Right atrium auricular region (tissue), 2 donors: ENCODE measurements around the gene CD109. TPM values are rescaled to one million over a fixed set of nuclear protein-coding genes. Genes with fewer than 3 reads are reported as not detected.

ENCODE experiments used
- DNase-seq: peaks from one replicate; pipeline ENCODE4 v3.0.0-alpha.2; 2019; ENCODE audit warnings: low spot score
- H3K27ac ChIP-seq, 2 donors: fragments of 200-600 bp; sonication (generic); 1 replicate in 1 of 2; 2 replicates in 1 of 2; pipeline ENCODE4 v1.5.1; 2016 to 2019
- H3K27me3 ChIP-seq, 2 donors: fragments of 200-600 bp; sonication (generic); one replicate each; pipeline versions ENCODE4 v1.5.1 to v1.6.0; 2017 to 2019
- H3K36me3 ChIP-seq: fragments of 200-600 bp; sonication (generic); one replicate; pipeline ENCODE4 v1.5.1; 2016
- H3K4me1 ChIP-seq, 2 donors: fragments of 200-600 bp; sonication (generic); one replicate each; pipeline versions ENCODE4 v1.5.1 to v1.6.0; 2017 to 2019
- H3K4me3 ChIP-seq, 2 donors: fragments of 200-600 bp; sonication (generic); 1 replicate in 1 of 2; 2 replicates in 1 of 2; pipeline ENCODE4 v1.5.1; 2017 to 2019; ENCODE audit warnings: mild to moderate bottlenecking in 1 of 2, moderate library complexity in 1 of 2
- H3K9me3 ChIP-seq, 2 donors: fragments of 200-600 bp; sonication (generic); one replicate each; pipeline ENCODE4 v1.5.1; 2019
- total RNA-seq, 2 donors: library from RNA; depleted of rRNA; stranded (reverse); fragments of >200 nt; gene quantifications; one replicate each; pipeline ENCODE4 v1.1.0, GENCODE V29; 2016
- TF ChIP-seq, protein P1 (sequence below), 2 donors: fragments of 200-600 bp; sonication (generic); IDR thresholded peaks; one replicate each; pipeline ENCODE4 v1.5.1; 2019; ENCODE audit warnings: antibody characterized with exemption in 2 of 2

Gene CD109
- total RNA-seq, 2 donors from 2014 or later, result 18.7 to 30.1 TPM

DNA sequence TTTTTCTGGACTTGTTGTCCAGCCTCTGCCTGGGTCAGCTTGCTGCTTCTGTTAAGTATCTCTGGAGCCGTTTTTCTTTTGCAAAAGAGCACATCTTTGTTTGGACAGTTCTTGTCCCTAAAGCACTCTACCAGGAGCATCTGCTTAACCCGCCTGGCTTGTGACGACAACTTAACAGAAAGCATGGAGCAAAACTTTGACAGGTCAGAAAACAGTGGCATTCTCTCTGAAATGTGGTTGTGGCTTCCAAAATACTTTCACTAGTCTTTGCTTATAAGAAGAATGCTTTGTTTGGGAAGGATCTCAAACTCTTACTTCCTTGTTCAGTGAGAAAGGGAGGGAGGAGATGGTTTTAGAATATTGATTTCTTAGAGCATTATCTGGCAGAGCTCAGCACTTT, 47.6 kb downstream of the CD109 start:
- H3K4me3 ChIP-seq, result no peak overlapping the region
- TF ChIP-seq, protein P1, sequence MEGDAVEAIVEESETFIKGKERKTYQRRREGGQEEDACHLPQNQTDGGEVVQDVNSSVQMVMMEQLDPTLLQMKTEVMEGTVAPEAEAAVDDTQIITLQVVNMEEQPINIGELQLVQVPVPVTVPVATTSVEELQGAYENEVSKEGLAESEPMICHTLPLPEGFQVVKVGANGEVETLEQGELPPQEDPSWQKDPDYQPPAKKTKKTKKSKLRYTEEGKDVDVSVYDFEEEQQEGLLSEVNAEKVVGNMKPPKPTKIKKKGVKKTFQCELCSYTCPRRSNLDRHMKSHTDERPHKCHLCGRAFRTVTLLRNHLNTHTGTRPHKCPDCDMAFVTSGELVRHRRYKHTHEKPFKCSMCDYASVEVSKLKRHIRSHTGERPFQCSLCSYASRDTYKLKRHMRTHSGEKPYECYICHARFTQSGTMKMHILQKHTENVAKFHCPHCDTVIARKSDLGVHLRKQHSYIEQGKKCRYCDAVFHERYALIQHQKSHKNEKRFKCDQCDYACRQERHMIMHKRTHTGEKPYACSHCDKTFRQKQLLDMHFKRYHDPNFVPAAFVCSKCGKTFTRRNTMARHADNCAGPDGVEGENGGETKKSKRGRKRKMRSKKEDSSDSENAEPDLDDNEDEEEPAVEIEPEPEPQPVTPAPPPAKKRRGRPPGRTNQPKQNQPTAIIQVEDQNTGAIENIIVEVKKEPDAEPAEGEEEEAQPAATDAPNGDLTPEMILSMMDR (IDR thresholded peaks at IDR 0.05), result no peak
- H3K27ac ChIP-seq, result no peak overlapping the region
- H3K9me3 ChIP-seq, result no peaks in the 10 kb centered on the region
- H3K4me1 ChIP-seq, result peaks cover 0 to 2% of the 10 kb centered on the region in 2 donors
- no peaks in the 10 kb centered on the region for H3K36me3 ChIP-seq
- DNase-seq, result no peak
- H3K27me3 ChIP-seq, result no peaks in the 10 kb centered on the region

DNA sequence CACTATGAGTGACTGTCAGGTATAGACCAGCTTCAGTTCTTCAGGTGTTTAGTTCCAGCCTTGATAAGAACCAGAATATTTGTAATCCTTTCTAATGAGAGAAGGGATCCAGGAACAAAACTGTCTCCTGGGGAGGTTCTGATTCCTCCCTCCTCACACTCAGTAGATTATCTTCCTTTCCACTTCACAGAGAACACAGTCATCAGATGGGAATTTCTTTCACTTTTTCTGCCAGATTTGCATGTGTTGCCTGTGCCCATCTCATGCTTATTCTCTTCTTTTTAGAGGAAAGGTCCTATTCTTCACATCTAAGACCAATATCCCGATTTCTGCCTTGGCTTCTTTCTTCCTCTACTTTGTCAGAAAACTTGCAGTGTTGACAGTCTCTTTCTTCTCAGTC, 50.8 kb downstream of the CD109 start:
- TF ChIP-seq, protein P1 (IDR thresholded peaks at IDR 0.05), result no peak
- H3K36me3 ChIP-seq, result no peaks in the 10 kb centered on the region
- H3K27me3 ChIP-seq, result no peaks in the 10 kb centered on the region
- no peak for DNase-seq
- H3K4me1 ChIP-seq, result no peaks in the 10 kb centered on the region
- H3K9me3 ChIP-seq, result no peaks in the 10 kb centered on the region
- no peak overlapping the region for H3K27ac ChIP-seq
- no peak overlapping the region for H3K4me3 ChIP-seq

DNA sequence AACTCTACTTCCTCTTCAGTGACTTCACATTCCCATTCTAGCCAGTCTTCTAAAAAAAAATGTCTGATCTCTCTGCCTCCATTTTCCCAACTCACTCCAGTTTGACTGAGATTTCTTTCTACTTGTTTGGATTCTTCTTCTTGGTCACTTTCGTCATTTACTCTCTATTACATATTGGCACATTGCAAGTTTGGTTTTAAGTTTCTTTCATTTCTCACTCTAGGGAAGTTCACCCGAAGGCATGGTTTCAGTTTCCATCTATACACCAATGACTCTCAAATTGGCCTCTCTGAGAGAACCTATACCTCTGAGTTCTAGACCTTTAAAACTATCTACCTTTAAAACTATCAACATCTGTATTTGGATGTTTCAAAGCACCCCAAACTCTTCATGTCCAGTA, 51.3 kb downstream of the CD109 start:
- Histone ChIP-seq H3K4me3 (no peak overlapping the region), H3K36me3 (no peaks in the 10 kb centered on the region), H3K9me3 (no peaks in the 10 kb centered on the region), H3K4me1 (no peaks in the 10 kb centered on the region), H3K27ac (no peak overlapping the region), H3K27me3 (no peaks in the 10 kb centered on the region)
- TF ChIP-seq, protein P1 (IDR thresholded peaks at IDR 0.05), result no peak
- DNase-seq, result no peak

DNA sequence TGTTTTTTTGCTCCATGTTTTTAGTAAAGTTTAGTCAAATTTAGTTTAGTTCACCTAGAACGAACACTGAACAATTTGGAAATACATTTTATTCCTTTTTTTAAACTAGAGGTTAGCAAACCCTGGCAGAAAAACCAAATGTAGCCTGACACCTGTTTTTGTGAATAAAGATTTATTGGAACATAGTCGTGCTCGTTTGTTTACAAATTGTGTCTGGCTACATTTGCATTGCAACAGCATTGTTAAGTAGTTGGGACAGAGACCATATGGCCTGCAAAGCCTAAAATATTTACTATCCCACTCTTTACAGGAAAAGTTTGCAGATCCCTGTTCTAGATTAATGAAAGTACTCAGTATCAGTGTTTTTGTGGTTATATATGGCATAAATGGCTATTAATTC, 56.9 kb downstream of the CD109 start:
- TF ChIP-seq, protein P1 (IDR thresholded peaks at IDR 0.05), result no peak
- Histone ChIP-seq H3K27ac (no peak overlapping the region), H3K4me3 (no peak overlapping the region), H3K4me1 (no peaks in the 10 kb centered on the region), H3K27me3 (no peaks in the 10 kb centered on the region), H3K36me3 (no peaks in the 10 kb centered on the region), H3K9me3 (no peaks in the 10 kb centered on the region)
- no peak for DNase-seq

- Histone ChIP-seq H3K27ac (no peak overlapping the region), H3K4me1 (no peaks in the 10 kb centered on the region), H3K36me3 (peaks cover 3% of the 10 kb centered on the region), H3K27me3 (no peaks in the 10 kb centered on the region), H3K4me3 (no peak overlapping the region), H3K9me3 (no peaks in the 10 kb centered on the region)
- DNase-seq, result no peak
- TF ChIP-seq, protein P1 (IDR thresholded peaks at IDR 0.05), result no peak
Measured at GRCh38 chr6:73766040-73766439, 70.0 kb downstream of the CD109 start.

GRCh38 chr6:73768558-73768957, 72.6 kb downstream of the CD109 start:
- TF ChIP-seq, protein P1 (IDR thresholded peaks at IDR 0.05), result no peak
- no peak overlapping the region for H3K4me3 ChIP-seq
- peaks cover 3% of the 10 kb centered on the region for H3K36me3 ChIP-seq
- H3K27me3 ChIP-seq, result no peaks in the 10 kb centered on the region
- DNase-seq, result no peak
- H3K27ac ChIP-seq, result no peak overlapping the region
- H3K4me1 ChIP-seq, result no peaks in the 10 kb centered on the region
- H3K9me3 ChIP-seq, result no peaks in the 10 kb centered on the region
